Kidney epithelial cell (primary cell): Measurements from ENCODE around the gene ZCCHC17. TPM values are rescaled to one million over a fixed set of nuclear protein-coding genes. Genes with fewer than 3 reads are reported as not detected.

Experiments
- DNase-seq: peaks from one replicate; pipeline ENCODE4 v3.0.0-alpha.2; 2010; ENCODE audit warnings: low read depth
- H3K27me3 ChIP-seq: 2 replicates; pipeline ENCODE4 v1.6.0; 2011; ENCODE audit warnings: low read length; ENCODE audit not compliant: control insufficient read depth, insufficient read depth
- H3K36me3 ChIP-seq: 2 replicates; pipeline ENCODE4 v1.5.1; 2011; ENCODE audit warnings: low read length; ENCODE audit not compliant: control insufficient read depth, insufficient read depth
- H3K4me3 ChIP-seq: 2 replicates; pipeline ENCODE4 v1.5.1; 2011; ENCODE audit warnings: low read depth, mild to moderate bottlenecking, control low read depth, low read length
- CTCF ChIP-seq: IDR thresholded peaks from 2 replicates; pipeline ENCODE4 v1.5.1; 2011; ENCODE audit warnings: mild to moderate bottlenecking, moderate library complexity, low read length, control low read depth, inconsistent platforms; ENCODE audit not compliant: insufficient read depth, poor library complexity, severe bottlenecking
- total RNA-seq: library from RNA; depleted of rRNA; stranded (reverse); fragments of >200 nt; gene quantifications from 2 replicates; pipeline ENCODE4 v1.2.3, GENCODE V29; 2015

Gene ZCCHC17
- total RNA-seq, 1 donor from 2014 or later, result 44.1 TPM

GRCh38 chr1:31410871-31411270, 114.0 kb downstream of the ZCCHC17 start:
- DNase-seq, result no peak
- Histone ChIP-seq H3K27me3 (no peaks in the 10 kb centered on the region), H3K36me3 (no peaks in the 10 kb centered on the region), H3K4me3 (no peak overlapping the region)
- no peak for TF ChIP-seq CTCF

DNA sequence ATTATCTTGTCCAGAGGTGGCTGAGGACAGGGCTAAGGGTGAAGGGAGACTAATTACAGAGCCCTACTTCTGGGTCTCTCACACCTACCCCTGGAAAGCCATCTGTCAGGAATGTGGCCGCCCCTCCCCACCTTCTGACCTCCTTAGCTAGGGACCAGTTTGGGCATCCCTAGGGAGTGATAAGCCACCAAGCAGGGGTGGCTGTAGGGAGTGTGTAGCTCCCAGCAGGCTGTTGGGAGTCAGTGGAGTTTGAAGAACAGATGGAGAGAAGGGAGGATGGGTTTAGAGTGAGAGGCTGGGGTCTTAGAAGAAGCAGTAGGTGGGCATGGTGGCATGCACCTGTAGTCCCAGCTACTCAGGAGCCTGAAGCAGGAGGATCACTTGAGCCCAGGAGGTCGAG, 115.4 kb downstream of the ZCCHC17 start:
- Histone ChIP-seq H3K36me3 (no peaks in the 10 kb centered on the region), H3K4me3 (no peak overlapping the region), H3K27me3 (no peaks in the 10 kb centered on the region)
- DNase-seq, result no peak
- TF ChIP-seq CTCF, result no peak

DNA sequence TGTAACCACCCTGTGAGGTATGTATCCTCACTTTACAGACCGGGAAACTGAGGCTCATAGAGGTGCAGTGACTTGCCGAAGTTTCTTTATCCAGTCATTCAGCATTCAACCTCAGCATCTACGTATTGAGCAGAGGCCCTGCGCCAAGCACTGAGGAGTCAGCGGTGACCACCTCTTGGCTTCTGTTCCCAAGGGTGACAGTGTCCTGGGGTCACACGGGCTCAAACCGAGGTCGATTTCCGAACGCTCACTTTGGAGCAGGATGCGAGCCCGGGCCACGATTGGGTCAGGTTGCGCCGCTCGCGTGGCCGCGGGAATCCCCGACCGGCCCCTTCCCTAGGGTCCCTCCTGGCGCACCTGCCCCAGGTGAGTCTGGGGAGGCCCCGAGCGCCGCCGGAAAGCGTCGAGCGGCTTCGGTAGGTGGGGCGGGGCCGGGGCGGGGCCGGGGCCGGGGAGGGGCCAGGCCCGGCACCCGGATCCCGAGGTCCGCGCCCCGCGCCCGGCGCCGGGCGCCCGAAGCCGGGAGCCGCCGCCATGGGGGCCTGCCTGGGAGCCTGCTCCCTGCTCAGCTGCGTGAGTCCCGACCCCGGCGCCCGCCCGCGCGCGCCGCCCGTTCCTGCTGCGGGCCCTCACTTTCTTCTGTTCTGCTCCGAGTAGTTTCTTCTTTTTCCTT, 116.0 kb downstream of the ZCCHC17 start, which contains the start of gene SERINC2:
TSS of gene SERINC2 (plus strand) at position 482 of the 673 bp plus-strand sequence. CDS start at position 535, 53 bp downstream.
- no peak for TF ChIP-seq CTCF
- DNase-seq, result no peak
- no peaks in the 10 kb centered on the region for H3K36me3 ChIP-seq
- no peaks in the 10 kb centered on the region for H3K27me3 ChIP-seq
- H3K4me3 ChIP-seq, result peak within 1 kb of the TSS; percentile 80

- no peaks in the 10 kb centered on the region for H3K27me3 ChIP-seq
- no peaks in the 10 kb centered on the region for H3K36me3 ChIP-seq
- DNase-seq, result no peak
- no peak for TF ChIP-seq CTCF
- H3K4me3 ChIP-seq, result peak overlapping the region; percentile 80
Measured at GRCh38 chr1:31413405-31414001, 116.7 kb downstream of the ZCCHC17 start.

Other genes starting within 250 kb of the ZCCHC17 start
- gene PUM1, start 231.3 kb upstream of the ZCCHC17 start, total RNA-seq, result 78.1 and 94.3 TPM in 2 replicates
- gene NKAIN1, start 57.1 kb upstream of the ZCCHC17 start, total RNA-seq, result 2.7 and 4.4 TPM in 2 replicates
- gene SNRNP40, start 244 bp upstream of the ZCCHC17 start, total RNA-seq, result 62.8 and 67.4 TPM in 2 replicates
- 2.1 and 9.1 TPM in 2 replicates for gene FABP3, start 76.0 kb downstream of the ZCCHC17 start, total RNA-seq
- gene SERINC2, start 116.2 kb downstream of the ZCCHC17 start, total RNA-seq, result 105 and 131 TPM in 2 replicates